A673 (cell line): Measurements from ENCODE around the gene AMZ1. TPM values are rescaled to one million over a fixed set of nuclear protein-coding genes. Genes with fewer than 3 reads are reported as not detected.

Source experiments
- BruUV-seq: library from RNA; stranded (reverse); fragments of 400-500 nt; replicated peaks from 2 replicates; lab custom pipeline; 2021; lab: Mats Ljungman, UMichigan
- CTCF ChIA-PET: fragments of 300-600 bp; sonication (Branson Sonifier 250); formaldehyde crosslinking; loops from one replicate; lab custom pipeline; 2022; ENCODE audit warnings: antibody characterized with exemption; lab: Charles Lee
- POLR2A ChIA-PET: fragments of 300-600 bp; sonication (Branson Sonifier 250); formaldehyde crosslinking; loops from one replicate; lab custom pipeline; 2022; ENCODE audit warnings: antibody characterized with exemption; ENCODE audit not compliant: low non-redundant PET; lab: Charles Lee
- DNase-seq: peaks from one replicate; pipeline ENCODE4 v3.0.0-alpha.2; 2015; ENCODE audit warnings: low spot score
- H3K27ac ChIP-seq: fragments of 200-600 bp; sonication (generic); 2 replicates; pipeline ENCODE4 v1.5.1; 2016; ENCODE audit warnings: mixed run types, low read depth, mild to moderate bottlenecking, mixed read lengths, antibody characterized with exemption, low read length; ENCODE audit not compliant: poor library complexity, severe bottlenecking
- H3K27me3 ChIP-seq: fragments of 200-600 bp; sonication (generic); replicated peaks from 2 replicates; pipeline ENCODE4 v1.6.1; 2017; ENCODE audit warnings: mixed run types, low read depth, mild to moderate bottlenecking, mixed read lengths, antibody characterized with exemption, low read length; ENCODE audit not compliant: insufficient read depth, poor library complexity
- H3K36me3 ChIP-seq: fragments of 200-600 bp; sonication (generic); 2 replicates; pipeline ENCODE4 v1.6.1; 2016; ENCODE audit warnings: mixed run types, mild to moderate bottlenecking, mixed read lengths, antibody characterized with exemption, low read length; ENCODE audit not compliant: insufficient read depth, poor library complexity, severe bottlenecking
- H3K4me1 ChIP-seq: fragments of 200-600 bp; sonication (generic); 2 replicates; pipeline ENCODE4 v1.6.1; 2017; ENCODE audit warnings: mixed run types, mild to moderate bottlenecking, mixed read lengths, antibody characterized with exemption, low read length; ENCODE audit not compliant: insufficient read depth, poor library complexity, severe bottlenecking
- H3K4me3 ChIP-seq: fragments of 200-600 bp; sonication (generic); 2 replicates; pipeline ENCODE4 v1.5.1; 2016; ENCODE audit warnings: low read depth, mixed run types, mild to moderate bottlenecking, mixed read lengths, low read length; ENCODE audit not compliant: poor library complexity, severe bottlenecking
- H3K9me3 ChIP-seq: fragments of 200-600 bp; sonication (generic); 2 replicates; pipeline ENCODE4 v1.6.1; 2016; ENCODE audit warnings: mixed run types, low read depth, mild to moderate bottlenecking, mixed read lengths, antibody characterized with exemption, low read length; ENCODE audit not compliant: poor library complexity, severe bottlenecking
- EZH2 ChIP-seq: fragments of 200-600 bp; sonication (generic); IDR thresholded peaks from 2 replicates; pipeline ENCODE4 v1.6.1; 2017; ENCODE audit warnings: borderline replicate concordance, low read depth, mild to moderate bottlenecking, mixed read lengths, antibody characterized with exemption, low read length; ENCODE audit not compliant: poor library complexity, severe bottlenecking
- intact Hi-C: fragments of 100-400 bp; cut with micrococcal nuclease; formaldehyde crosslinking; loops from one replicate; pipeline ENCODE4 v1.10.0; 2022; ENCODE audit not compliant: unreplicated experiment
- total RNA-seq: library from RNA; stranded (reverse); gene quantifications from 2 replicates; pipeline ENCODE4 v1.2.3, GENCODE V29; 2021
- TF ChIP-seq, protein P1 (sequence below): fragments of 300-800, 200-600 bp; sonication (generic); conservative IDR thresholded peaks from 2 replicates; pipeline ENCODE4 v1.5.1; 2017; ENCODE audit warnings: low read depth, mild to moderate bottlenecking, antibody characterized with exemption, low read length, moderate library complexity, mixed read lengths

Gene AMZ1
- total RNA-seq, 1 experiment from 2014 or later = not detected

DNA sequence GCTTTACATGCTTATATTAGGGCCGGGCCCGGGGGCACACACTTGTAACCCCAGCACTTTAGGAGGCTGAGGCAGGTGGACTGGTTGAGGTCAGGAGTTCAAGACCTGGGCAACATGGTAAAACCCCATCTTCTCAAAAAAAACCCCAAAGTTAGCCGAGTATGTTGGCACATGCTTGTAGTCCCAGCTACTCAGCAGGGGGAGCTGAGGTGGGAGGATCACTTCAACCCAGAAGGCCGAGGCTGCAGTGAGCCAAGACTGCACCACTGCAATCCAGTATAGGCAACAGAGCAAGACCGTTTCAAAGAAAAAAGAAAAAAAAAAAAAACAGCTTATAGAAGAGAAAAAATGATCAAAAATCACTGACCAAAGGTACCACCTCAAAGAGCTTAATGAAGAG, 63.1 kb downstream of the AMZ1 start:
- H3K4me1 ChIP-seq = no peaks in the 10 kb centered on the region
- no peak overlapping the region for H3K4me3 ChIP-seq
- no peaks in the 10 kb centered on the region for H3K36me3 ChIP-seq
- H3K27ac ChIP-seq = no peak overlapping the region
- ChIA-PET CTCF (interaction anchor here (1.1 kb wide), 1 partner anchor 10 kb away, joined by 3 read pairs; no protein-coding TSS in a partner anchor), POLR2A (no interaction called here)
- TF ChIP-seq EZH2 = no peak
- TF ChIP-seq, protein P1, sequence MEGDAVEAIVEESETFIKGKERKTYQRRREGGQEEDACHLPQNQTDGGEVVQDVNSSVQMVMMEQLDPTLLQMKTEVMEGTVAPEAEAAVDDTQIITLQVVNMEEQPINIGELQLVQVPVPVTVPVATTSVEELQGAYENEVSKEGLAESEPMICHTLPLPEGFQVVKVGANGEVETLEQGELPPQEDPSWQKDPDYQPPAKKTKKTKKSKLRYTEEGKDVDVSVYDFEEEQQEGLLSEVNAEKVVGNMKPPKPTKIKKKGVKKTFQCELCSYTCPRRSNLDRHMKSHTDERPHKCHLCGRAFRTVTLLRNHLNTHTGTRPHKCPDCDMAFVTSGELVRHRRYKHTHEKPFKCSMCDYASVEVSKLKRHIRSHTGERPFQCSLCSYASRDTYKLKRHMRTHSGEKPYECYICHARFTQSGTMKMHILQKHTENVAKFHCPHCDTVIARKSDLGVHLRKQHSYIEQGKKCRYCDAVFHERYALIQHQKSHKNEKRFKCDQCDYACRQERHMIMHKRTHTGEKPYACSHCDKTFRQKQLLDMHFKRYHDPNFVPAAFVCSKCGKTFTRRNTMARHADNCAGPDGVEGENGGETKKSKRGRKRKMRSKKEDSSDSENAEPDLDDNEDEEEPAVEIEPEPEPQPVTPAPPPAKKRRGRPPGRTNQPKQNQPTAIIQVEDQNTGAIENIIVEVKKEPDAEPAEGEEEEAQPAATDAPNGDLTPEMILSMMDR = no peak
- no peak for DNase-seq
- intact Hi-C loops = no loop called here
- no TSS peak for BruUV-seq
- H3K27me3 ChIP-seq = no peaks in the 10 kb centered on the region
- no peaks in the 10 kb centered on the region for H3K9me3 ChIP-seq

DNA sequence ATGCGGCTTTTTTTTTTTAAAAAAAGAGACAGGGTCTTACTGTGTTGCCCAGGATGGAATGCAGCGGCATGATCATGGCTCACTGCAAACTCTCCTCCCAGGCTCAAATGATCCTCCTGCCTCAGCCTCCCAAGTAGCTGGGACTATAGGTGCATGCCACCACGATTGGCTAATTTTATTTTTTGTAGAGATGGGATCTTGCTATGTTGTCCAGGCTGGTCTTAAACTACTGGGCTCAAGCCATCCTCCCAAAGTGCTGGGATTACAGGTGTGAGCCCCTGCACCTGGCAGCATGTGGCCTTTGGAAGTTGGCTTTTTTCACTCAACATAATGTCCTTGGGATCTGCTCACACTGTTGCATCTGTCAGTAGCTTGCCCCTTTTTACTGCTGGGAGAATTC, 65.1 kb downstream of the AMZ1 start:
- no peak for DNase-seq
- no peak overlapping the region for H3K4me3 ChIP-seq
- CTCF ChIA-PET = no interaction called here
- TF ChIP-seq EZH2 = no peak
- TF ChIP-seq, protein P1 = no peak
- H3K27me3 ChIP-seq = no peaks in the 10 kb centered on the region
- intact Hi-C loops = no loop called here
- BruUV-seq = no TSS peak
- POLR2A ChIA-PET = no interaction called here
- H3K4me1 ChIP-seq = peaks cover 11% of the 10 kb centered on the region
- no peak overlapping the region for H3K27ac ChIP-seq
- no peaks in the 10 kb centered on the region for H3K36me3 ChIP-seq
- no peaks in the 10 kb centered on the region for H3K9me3 ChIP-seq

DNA sequence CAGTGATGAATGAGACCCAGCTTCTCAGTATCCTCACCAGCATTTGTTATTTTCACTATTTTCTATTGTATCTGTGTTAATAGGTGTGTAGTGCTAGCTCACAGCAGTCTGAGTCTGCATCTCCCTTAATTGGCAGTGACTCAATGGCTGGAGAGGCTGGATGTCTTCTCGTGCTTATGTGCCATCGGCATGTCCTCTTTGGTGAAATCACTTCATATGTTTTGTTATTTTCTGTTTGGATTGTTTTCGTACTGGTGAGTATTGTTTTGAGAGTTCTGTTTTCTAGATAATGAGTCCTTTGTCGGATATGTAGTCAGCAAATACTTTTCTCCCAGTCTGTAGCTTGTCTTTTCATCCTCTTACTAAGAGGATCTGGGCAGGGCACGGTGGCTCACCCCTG, 66.1 kb downstream of the AMZ1 start:
- BruUV-seq = no TSS peak
- no peak for DNase-seq
- no peaks in the 10 kb centered on the region for H3K9me3 ChIP-seq
- H3K27me3 ChIP-seq = no peaks in the 10 kb centered on the region
- TF ChIP-seq, protein P1 = no peak
- TF ChIP-seq EZH2 = no peak
- intact Hi-C loops = no loop called here
- H3K4me1 ChIP-seq = peaks cover 18% of the 10 kb centered on the region
- no peaks in the 10 kb centered on the region for H3K36me3 ChIP-seq
- CTCF ChIA-PET = interaction anchor here (0.7 kb wide), 1 partner anchor 83 kb away, joined by 3 read pairs; no protein-coding TSS in a partner anchor
- H3K27ac ChIP-seq = no peak overlapping the region
- no peak overlapping the region for H3K4me3 ChIP-seq
- POLR2A ChIA-PET = no interaction called here
